Measurements from ENCODE around the gene INPP5A. TPM values are rescaled to one million over a fixed set of nuclear protein-coding genes. Genes with fewer than 3 reads are reported as not detected.

INPP5A gene
- total RNA-seq, 1 donor from 2014 or later = 36.4 TPM

DNA sequence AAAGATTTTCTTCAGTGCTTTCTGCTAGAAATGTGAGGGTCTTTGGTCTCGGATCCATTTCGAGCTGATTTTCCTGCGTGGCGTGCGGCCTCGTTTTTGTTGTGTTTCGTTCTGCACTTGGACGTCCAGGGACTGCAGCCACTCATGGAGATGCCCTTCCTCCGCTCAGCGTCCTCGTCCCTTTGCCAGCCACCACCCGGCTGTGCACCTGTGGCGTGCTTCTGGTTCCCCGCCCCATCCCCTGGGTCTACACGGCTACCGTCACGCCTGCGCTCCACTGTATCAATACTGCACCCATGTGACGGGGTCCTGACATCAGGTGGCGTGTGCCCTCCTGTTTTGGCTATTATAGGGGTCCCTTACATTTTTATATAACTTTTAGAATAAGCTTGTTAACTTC, 291.1 kb downstream of the INPP5A start:
- Mint-ChIP-seq H3K36me3 (ENCODE audit: unreplicated experiment) (no peaks in the 10 kb centered on the region), H3K4me1 (ENCODE audit: unreplicated experiment) (no peaks in the 10 kb centered on the region), H3K4me3 (ENCODE audit: unreplicated experiment) (no peak overlapping the region), H3K9me3 (ENCODE audit: unreplicated experiment) (no peaks in the 10 kb centered on the region), H3K27ac (ENCODE audit: unreplicated experiment) (no peak overlapping the region), H3K27me3 (ENCODE audit: unreplicated experiment) (peaks cover 32% of the 10 kb centered on the region)
- peak; percentile 70 for DNase-seq (ENCODE audit: extremely low spot score, unreplicated experiment)
- no peak for TF ChIP-seq CTCF (IDR thresholded peaks at IDR 0.05)

DNA sequence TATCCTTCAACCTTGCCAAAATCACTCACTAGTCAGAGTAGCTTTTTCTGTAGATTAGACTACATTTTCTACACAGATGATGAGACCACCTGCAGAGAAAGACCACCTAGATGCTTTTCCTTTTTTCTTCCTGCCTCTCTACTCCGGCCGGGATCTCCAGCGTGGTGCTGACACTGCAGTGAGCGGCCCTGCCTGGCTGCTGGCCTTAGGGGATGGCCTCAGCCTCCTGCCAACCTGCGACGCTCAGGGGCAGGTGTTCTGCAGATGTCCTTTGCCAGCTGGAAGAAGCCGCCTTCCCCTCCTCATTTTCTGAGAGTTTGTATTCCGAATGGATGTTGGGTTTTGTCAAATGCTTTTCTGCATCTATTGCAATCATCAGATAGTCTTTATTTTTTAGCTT, 291.8 kb downstream of the INPP5A start:
- Mint-ChIP-seq H3K9me3 (ENCODE audit: unreplicated experiment) (no peaks in the 10 kb centered on the region), H3K4me3 (ENCODE audit: unreplicated experiment) (no peak overlapping the region), H3K36me3 (ENCODE audit: unreplicated experiment) (no peaks in the 10 kb centered on the region), H3K4me1 (ENCODE audit: unreplicated experiment) (no peaks in the 10 kb centered on the region), H3K27ac (ENCODE audit: unreplicated experiment) (no peak overlapping the region), H3K27me3 (ENCODE audit: unreplicated experiment) (peaks cover 32% of the 10 kb centered on the region)
- no peak for TF ChIP-seq CTCF (IDR thresholded peaks at IDR 0.05)
- peak; percentile 67 for DNase-seq (ENCODE audit: extremely low spot score, unreplicated experiment)

- peaks cover 32% of the 10 kb centered on the region for H3K27me3 Mint-ChIP-seq (ENCODE audit: unreplicated experiment)
- no peak overlapping the region for H3K4me3 Mint-ChIP-seq (ENCODE audit: unreplicated experiment)
- TF ChIP-seq CTCF (IDR thresholded peaks at IDR 0.05) = no peak
- H3K9me3 Mint-ChIP-seq (ENCODE audit: unreplicated experiment) = no peaks in the 10 kb centered on the region
- H3K36me3 Mint-ChIP-seq (ENCODE audit: unreplicated experiment) = no peaks in the 10 kb centered on the region
- no peak overlapping the region for H3K27ac Mint-ChIP-seq (ENCODE audit: unreplicated experiment)
- no peaks in the 10 kb centered on the region for H3K4me1 Mint-ChIP-seq (ENCODE audit: unreplicated experiment)
- DNase-seq (ENCODE audit: extremely low spot score, unreplicated experiment) = peak; percentile 74
These were observed 294.8 kb downstream of the INPP5A start for GRCh38 chr10:132832186-132832969.

Other genes starting within 250 kb of the INPP5A start
- gene STK32C, start 229.8 kb upstream of the INPP5A start, total RNA-seq = 15.7 and 17.3 TPM in 2 replicates
- gene LRRC27, start 205.6 kb upstream of the INPP5A start, total RNA-seq = 17.9 and 18.9 TPM in 2 replicates
- 12.9 and 14.6 TPM in 2 replicates for gene PWWP2B, start 140.6 kb upstream of the INPP5A start, total RNA-seq
- not detected in 2 replicates for gene NKX6-2, start 248.4 kb downstream of the INPP5A start, total RNA-seq

All from osteocyte (in vitro differentiated cells).